CD4-positive, alpha-beta T cell (primary cell): ENCODE data around the gene MAN1A1. TPM values are rescaled to one million over a fixed set of nuclear protein-coding genes. Genes with fewer than 3 reads are reported as not detected.

ENCODE experiments used
- ATAC-seq: fragments of 200-7000 bp; cut with Tn5 transposase; one replicate; pipeline ENCODE4 v1.10.0; 2022; ENCODE audit warnings: mild to moderate bottlenecking; ENCODE audit not compliant: poor library complexity
- CTCF ChIA-PET: fragments of 350-600 bp; sonication (Branson Sonifier 250); formaldehyde crosslinking; loops from one replicate; lab custom pipeline; 2021; ENCODE audit warnings: antibody characterized with exemption, inconsistent platforms; lab: Charles Lee
- POLR2A ChIA-PET: fragments of 350-600 bp; sonication (Branson Sonifier 250); formaldehyde crosslinking; loops from one replicate; lab custom pipeline; 2021; ENCODE audit warnings: antibody characterized with exemption, inconsistent platforms; lab: Charles Lee
- DNase-seq, 14 experiments: peaks; one replicate each; pipeline ENCODE4 v3.0.0-alpha.2; 2013 to 2020; ENCODE audit warnings: mixed read lengths in 2 of 14
- H3K27ac ChIP-seq, 2 donors: one replicate each; pipeline versions ENCODE4 v1.5.1 to v1.7.0; 2013; ENCODE audit warnings: low read length in 2 of 2, low read depth in 1 of 2, mild to moderate bottlenecking in 1 of 2
- H3K27me3 ChIP-seq, 2 experiments: 1 replicate in 1 of 2; 2 replicates in 1 of 2; pipeline versions ENCODE4 v1.6.1 to v1.7.0; 2013; ENCODE audit warnings: low read length in 2 of 2, control low read depth in 1 of 2, mild to moderate bottlenecking in 1 of 2, moderate library complexity in 1 of 2; ENCODE audit not compliant: insufficient read depth in 2 of 2, control insufficient read depth in 1 of 2
- H3K36me3 ChIP-seq: one replicate; pipeline ENCODE4 v1.6.1; 2013; ENCODE audit warnings: low read length, control low read depth; ENCODE audit not compliant: insufficient read depth
- H3K4me1 ChIP-seq: one replicate; pipeline ENCODE4 v1.6.1; 2013; ENCODE audit warnings: low read length, control low read depth; ENCODE audit not compliant: insufficient read depth
- H3K4me3 ChIP-seq: one replicate; pipeline ENCODE4 v1.5.1; 2013; ENCODE audit warnings: mild to moderate bottlenecking, low read length, moderate library complexity
- H3K9me3 ChIP-seq, 2 experiments: 1 replicate in 1 of 2; 2 replicates in 1 of 2; pipeline versions ENCODE4 v1.6.1 to v1.7.0; 2013; ENCODE audit warnings: low read length in 2 of 2, mild to moderate bottlenecking in 2 of 2, control low read depth in 1 of 2, moderate library complexity in 1 of 2; ENCODE audit not compliant: control insufficient read depth in 1 of 2, insufficient read depth in 1 of 2
- H3K27ac Mint-ChIP-seq: one replicate; pipeline ENCODE4 v1.8.0; 2020; ENCODE audit warnings: mixed read lengths
- H3K27me3 Mint-ChIP-seq: one replicate; pipeline ENCODE4 v1.8.0; 2021; ENCODE audit warnings: mixed read lengths
- H3K36me3 Mint-ChIP-seq: one replicate; pipeline ENCODE4 v1.8.0; 2021; ENCODE audit warnings: low read depth, mixed read lengths
- H3K4me1 Mint-ChIP-seq: one replicate; pipeline ENCODE4 v1.8.0; 2021; ENCODE audit warnings: low read depth, mixed read lengths
- H3K4me3 Mint-ChIP-seq: one replicate; pipeline ENCODE4 v1.8.0; 2020; ENCODE audit warnings: mild to moderate bottlenecking, mixed read lengths
- H3K9me3 Mint-ChIP-seq: one replicate; pipeline ENCODE4 v1.8.0; 2020; ENCODE audit warnings: mixed read lengths
- CTCF ChIP-seq: fragments of 200-600 bp; IDR thresholded peaks from one replicate; pipeline ENCODE4 v1.8.0; 2022; ENCODE audit warnings: antibody characterized with exemption, mild to moderate bottlenecking
- intact Hi-C, 2 experiments: fragments of 100-400 bp; cut with DNase I in 1 of 2; cut with micrococcal nuclease in 1 of 2; formaldehyde crosslinking; loops; one replicate each; pipeline versions ENCODE4 v1.15.1 to v1.9.0; 2023 to 2025; cut with DNase I, micrococcal nuclease
- total RNA-seq, 174 experiments: library from RNA in 2 of 174; stranded (reverse) in 2 of 174; gene quantifications; one replicate each; pipeline ENCODE4 v1.2.3 and lab custom pipeline; 2021 to 2026

Gene MAN1A1
- total RNA-seq, 2 experiments from 2014 or later = 4.5 to 4.9 TPM

GRCh38 chr6:119284861-119285521, 64.6 kb downstream of the MAN1A1 start:
- Histone ChIP-seq H3K27me3 (no peaks in the 10 kb centered on the region), H3K9me3 (no peaks in the 10 kb centered on the region), H3K4me3 (no peak overlapping the region), H3K27ac (no peak overlapping the region), H3K4me1 (no peaks in the 10 kb centered on the region), H3K36me3 (no peaks in the 10 kb centered on the region)
- H3K27me3 Mint-ChIP-seq = no peaks in the 10 kb centered on the region
- ChIA-PET CTCF (no interaction called here), POLR2A (no interaction called here)
- no peaks in the 10 kb centered on the region for H3K9me3 Mint-ChIP-seq
- intact Hi-C loops = no loop called here
- no peak for TF ChIP-seq CTCF
- DNase-seq (peak in 6 of 14 experiments; percentile 4 to 52 (median 18)), ATAC-seq (peak; percentile 51)
- peaks cover 7% of the 10 kb centered on the region for H3K36me3 Mint-ChIP-seq
- H3K27ac Mint-ChIP-seq = no peak overlapping the region
- H3K4me3 Mint-ChIP-seq = no peak overlapping the region
- H3K4me1 Mint-ChIP-seq = no peaks in the 10 kb centered on the region

- no peaks in the 10 kb centered on the region for H3K9me3 ChIP-seq
- no peak overlapping the region for H3K4me3 ChIP-seq
- Mint-ChIP-seq H3K27me3 (no peaks in the 10 kb centered on the region), H3K4me1 (no peaks in the 10 kb centered on the region), H3K36me3 (peaks cover 7% of the 10 kb centered on the region), H3K27ac (no peak overlapping the region), H3K9me3 (no peaks in the 10 kb centered on the region), H3K4me3 (no peak overlapping the region)
- ChIA-PET POLR2A (no interaction called here), CTCF (interaction anchor here (0.6 kb wide), 1 partner anchor 24 kb away, joined by 3 read pairs; no protein-coding TSS in a partner anchor)
- no peaks in the 10 kb centered on the region for H3K4me1 ChIP-seq
- no peak overlapping the region for H3K27ac ChIP-seq
- no peak for TF ChIP-seq CTCF
- no peaks in the 10 kb centered on the region for H3K27me3 ChIP-seq
- DNase-seq (no peak), ATAC-seq (no peak)
- intact Hi-C loops = no loop called here
- no peaks in the 10 kb centered on the region for H3K36me3 ChIP-seq
Measured at GRCh38 chr6:119283979-119284545, 65.5 kb downstream of the MAN1A1 start.

GRCh38 chr6:119283214-119283613, 66.3 kb downstream of the MAN1A1 start:
- H3K9me3 Mint-ChIP-seq = no peaks in the 10 kb centered on the region
- H3K36me3 ChIP-seq = no peaks in the 10 kb centered on the region
- intact Hi-C loops = no loop called here
- H3K4me3 ChIP-seq = no peak overlapping the region
- H3K4me1 ChIP-seq = no peaks in the 10 kb centered on the region
- no peaks in the 10 kb centered on the region for H3K9me3 ChIP-seq
- H3K36me3 Mint-ChIP-seq = peaks cover 7% of the 10 kb centered on the region
- DNase-seq = no peak
- no peak overlapping the region for H3K27ac ChIP-seq
- no peaks in the 10 kb centered on the region for H3K27me3 Mint-ChIP-seq
- no peak overlapping the region for H3K27ac Mint-ChIP-seq
- H3K4me3 Mint-ChIP-seq = no peak overlapping the region
- ATAC-seq = no peak
- H3K27me3 ChIP-seq = no peaks in the 10 kb centered on the region
- H3K4me1 Mint-ChIP-seq = no peaks in the 10 kb centered on the region
- ChIA-PET CTCF (no interaction called here), POLR2A (no interaction called here)
- no peak for TF ChIP-seq CTCF
